ENCODE results near the gene SV2B. TPM values are rescaled to one million over a fixed set of nuclear protein-coding genes. Genes with fewer than 3 reads are reported as not detected.

The SV2B gene
- total and polyA plus RNA-seq, 2 donors, result 1.7 to 3.2 TPM

DNA sequence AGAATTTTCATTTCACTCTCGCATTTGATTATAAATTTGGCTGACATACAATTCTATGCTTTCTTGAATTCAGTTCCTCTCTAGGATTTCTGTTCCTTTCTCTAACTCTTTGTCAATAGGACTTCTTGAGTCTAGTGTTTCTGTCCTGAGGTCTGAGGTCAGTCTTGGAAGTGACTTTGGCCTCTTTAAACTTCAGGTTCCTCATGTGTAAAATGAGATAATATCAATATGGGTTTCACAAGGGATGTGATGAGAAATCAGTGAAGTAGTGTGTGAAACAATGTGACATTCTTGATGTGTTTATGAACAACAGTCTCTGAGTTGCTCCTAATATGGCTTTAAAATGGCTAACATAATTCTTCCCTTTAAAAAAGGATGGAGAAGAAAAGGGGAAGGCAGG is 92.2 kb downstream of the SV2B start:
- no peak for DNase-seq (ENCODE audit: low read depth in 6 of 9, low spot score in 9 of 9)
- 96% methylated on average over 1 of the region's 1 CpG for WGBS
- no peaks in the 10 kb centered on the region for H3K36me3 ChIP-seq (ENCODE audit: control insufficient read depth in 2 of 2, insufficient read depth in 2 of 2, low read length in 1 of 2)
- no peak overlapping the region for H3K4me3 ChIP-seq (ENCODE audit: low read length in 2 of 2)
- H3K4me1 ChIP-seq (ENCODE audit: control insufficient read depth in 2 of 2, insufficient read depth in 2 of 2, low read length in 2 of 2), result no peaks in the 10 kb centered on the region
- H3K27me3 ChIP-seq (ENCODE audit: control insufficient read depth in 2 of 2, insufficient read depth in 1 of 2, low read length in 1 of 2), result no peaks in the 10 kb centered on the region
- H3K9me3 ChIP-seq (ENCODE audit: control insufficient read depth in 2 of 2, insufficient read depth in 1 of 2, low read length in 1 of 2), result no peaks in the 10 kb centered on the region
- H3K27ac ChIP-seq (ENCODE audit: low read depth in 1 of 2, low read length in 1 of 2), result no peak overlapping the region

DNA sequence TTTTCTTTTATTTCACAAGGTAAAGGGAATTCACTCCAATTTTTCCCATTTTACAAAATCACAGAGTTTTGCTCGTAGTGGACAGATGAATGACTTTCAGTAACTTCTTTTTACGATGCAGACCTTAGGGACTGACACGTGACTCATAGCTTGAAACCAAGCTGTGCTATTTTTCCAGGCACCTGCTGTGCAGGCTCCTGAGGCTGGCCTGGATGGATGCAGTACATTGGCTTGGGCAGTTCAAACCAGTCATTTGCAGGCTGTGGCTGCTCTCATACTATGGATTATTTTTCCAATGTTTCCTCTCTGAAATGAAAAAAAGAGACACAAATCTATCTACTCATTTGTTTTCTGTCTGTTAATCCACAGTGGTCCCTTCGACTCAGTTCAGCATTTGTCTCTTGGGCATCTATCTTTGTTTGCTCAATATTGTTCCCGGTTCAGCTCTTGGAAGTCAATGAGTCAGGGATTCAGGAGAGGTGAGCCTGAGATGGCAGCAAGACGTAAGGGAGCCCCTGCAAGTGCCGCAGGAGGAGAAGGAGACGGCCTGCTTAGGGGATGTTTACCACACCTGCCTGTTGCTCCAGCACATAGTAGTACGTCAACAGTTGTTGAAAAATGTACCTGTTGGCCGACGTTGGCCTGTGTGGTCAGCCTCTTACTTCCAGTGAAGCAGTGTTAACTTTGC is 92.8 kb downstream of the SV2B start:
- DNase-seq (ENCODE audit: low read depth in 6 of 9, low spot score in 9 of 9), result no peak
- no peaks in the 10 kb centered on the region for H3K27me3 ChIP-seq (ENCODE audit: control insufficient read depth in 2 of 2, insufficient read depth in 1 of 2, low read length in 1 of 2)
- no peak overlapping the region for H3K27ac ChIP-seq (ENCODE audit: low read depth in 1 of 2, low read length in 1 of 2)
- H3K4me1 ChIP-seq (ENCODE audit: control insufficient read depth in 2 of 2, insufficient read depth in 2 of 2, low read length in 2 of 2), result no peaks in the 10 kb centered on the region
- 89% methylated on average over 11 of the region's 11 CpGs for WGBS
- H3K9me3 ChIP-seq (ENCODE audit: control insufficient read depth in 2 of 2, insufficient read depth in 1 of 2, low read length in 1 of 2), result no peaks in the 10 kb centered on the region
- no peak overlapping the region for H3K4me3 ChIP-seq (ENCODE audit: low read length in 2 of 2)
- no peaks in the 10 kb centered on the region for H3K36me3 ChIP-seq (ENCODE audit: control insufficient read depth in 2 of 2, insufficient read depth in 2 of 2, low read length in 1 of 2)

DNA sequence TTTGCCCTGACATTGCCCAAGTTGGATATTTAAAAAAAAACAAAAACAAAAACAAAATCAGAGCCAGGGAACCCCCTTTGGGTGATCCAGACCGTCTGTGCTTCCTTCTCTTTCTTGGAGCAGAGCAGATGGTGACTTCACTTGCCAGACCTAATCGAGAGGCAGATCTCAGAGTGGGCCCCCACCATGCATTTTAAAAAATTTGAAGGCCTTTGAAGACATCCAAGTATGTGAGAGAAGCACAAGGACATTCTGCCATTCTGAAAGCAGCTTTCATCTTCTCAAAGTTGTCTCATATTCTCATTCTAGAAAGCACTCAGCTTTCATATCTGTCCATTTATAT is 93.3 kb downstream of the SV2B start:
- H3K9me3 ChIP-seq (ENCODE audit: control insufficient read depth in 2 of 2, insufficient read depth in 1 of 2, low read length in 1 of 2), result no peaks in the 10 kb centered on the region
- DNase-seq (ENCODE audit: low read depth in 6 of 9, low spot score in 9 of 9), result no peak
- H3K36me3 ChIP-seq (ENCODE audit: control insufficient read depth in 2 of 2, insufficient read depth in 2 of 2, low read length in 1 of 2), result no peaks in the 10 kb centered on the region
- H3K27ac ChIP-seq (ENCODE audit: low read depth in 1 of 2, low read length in 1 of 2), result no peak overlapping the region
- H3K27me3 ChIP-seq (ENCODE audit: control insufficient read depth in 2 of 2, insufficient read depth in 1 of 2, low read length in 1 of 2), result no peaks in the 10 kb centered on the region
- H3K4me1 ChIP-seq (ENCODE audit: control insufficient read depth in 2 of 2, insufficient read depth in 2 of 2, low read length in 2 of 2), result no peaks in the 10 kb centered on the region
- H3K4me3 ChIP-seq (ENCODE audit: low read length in 2 of 2), result no peak overlapping the region
- WGBS, result 59% methylated on average over 2 of the region's 2 CpGs

GRCh38 chr15:91196127-91196526 is 96.1 kb downstream of the SV2B start:
- Histone ChIP-seq H3K27me3 (ENCODE audit: control insufficient read depth in 2 of 2, insufficient read depth in 1 of 2, low read length in 1 of 2) (no peaks in the 10 kb centered on the region), H3K4me1 (ENCODE audit: control insufficient read depth in 2 of 2, insufficient read depth in 2 of 2, low read length in 2 of 2) (no peaks in the 10 kb centered on the region), H3K9me3 (ENCODE audit: control insufficient read depth in 2 of 2, insufficient read depth in 1 of 2, low read length in 1 of 2) (no peaks in the 10 kb centered on the region), H3K27ac (ENCODE audit: low read depth in 1 of 2, low read length in 1 of 2) (no peak overlapping the region), H3K4me3 (ENCODE audit: low read length in 2 of 2) (no peak overlapping the region), H3K36me3 (ENCODE audit: control insufficient read depth in 2 of 2, insufficient read depth in 2 of 2, low read length in 1 of 2) (no peaks in the 10 kb centered on the region)
- 94% methylated on average over 4 of the region's 4 CpGs for WGBS
- DNase-seq (ENCODE audit: low read depth in 6 of 9, low spot score in 9 of 9), result no peak

DNA sequence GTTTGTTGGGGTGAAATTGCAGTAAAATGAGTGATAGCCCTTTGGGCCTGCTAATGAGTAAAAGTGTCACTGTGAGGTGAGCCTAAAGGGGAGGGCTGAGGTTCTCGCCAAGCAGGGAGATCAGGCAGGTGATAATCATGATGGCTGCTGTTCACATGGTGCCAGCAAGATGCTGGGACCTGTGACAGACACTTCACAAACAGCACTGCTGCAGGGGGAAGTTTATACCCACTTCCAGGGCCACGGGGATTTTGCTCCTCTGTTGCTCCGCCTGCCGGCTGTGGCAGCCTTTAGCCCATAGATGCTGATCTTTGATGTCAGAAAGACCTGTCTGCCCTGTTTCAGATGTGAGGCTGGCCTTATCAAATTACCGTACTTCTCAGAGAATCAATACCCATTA is 96.7 kb downstream of the SV2B start:
- no peak overlapping the region for H3K4me3 ChIP-seq (ENCODE audit: low read length in 2 of 2)
- no peaks in the 10 kb centered on the region for H3K4me1 ChIP-seq (ENCODE audit: control insufficient read depth in 2 of 2, insufficient read depth in 2 of 2, low read length in 2 of 2)
- WGBS, result 63% methylated on average over 5 of the region's 5 CpGs
- H3K27me3 ChIP-seq (ENCODE audit: control insufficient read depth in 2 of 2, insufficient read depth in 1 of 2, low read length in 1 of 2), result no peaks in the 10 kb centered on the region
- DNase-seq (ENCODE audit: low read depth in 6 of 9, low spot score in 9 of 9), result no peak
- no peaks in the 10 kb centered on the region for H3K36me3 ChIP-seq (ENCODE audit: control insufficient read depth in 2 of 2, insufficient read depth in 2 of 2, low read length in 1 of 2)
- no peaks in the 10 kb centered on the region for H3K9me3 ChIP-seq (ENCODE audit: control insufficient read depth in 2 of 2, insufficient read depth in 1 of 2, low read length in 1 of 2)
- no peak overlapping the region for H3K27ac ChIP-seq (ENCODE audit: low read depth in 1 of 2, low read length in 1 of 2)

DNA sequence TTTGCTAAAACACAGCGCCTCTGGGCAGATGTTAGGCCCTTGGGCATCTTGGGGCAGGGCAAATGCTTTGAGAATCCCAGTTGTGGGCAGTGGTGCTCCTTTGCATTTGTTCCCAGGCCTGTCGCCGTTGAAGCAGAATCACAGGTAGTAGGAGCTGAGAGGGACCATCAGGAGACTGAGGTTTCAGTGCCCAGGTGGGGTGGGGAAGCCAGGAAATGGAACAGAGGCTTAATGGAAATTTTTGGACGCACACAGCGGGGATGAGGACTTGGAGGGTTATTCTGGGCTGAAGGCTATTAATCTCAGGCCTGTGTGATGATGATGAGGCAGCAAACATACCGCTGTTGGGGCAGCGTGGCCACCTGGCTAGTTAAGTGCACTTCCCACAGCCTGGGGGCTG is 99.5 kb downstream of the SV2B start:
- no peak for DNase-seq (ENCODE audit: low read depth in 6 of 9, low spot score in 9 of 9)
- Histone ChIP-seq H3K27ac (ENCODE audit: low read depth in 1 of 2, low read length in 1 of 2) (no peak overlapping the region), H3K4me3 (ENCODE audit: low read length in 2 of 2) (no peak overlapping the region), H3K9me3 (ENCODE audit: control insufficient read depth in 2 of 2, insufficient read depth in 1 of 2, low read length in 1 of 2) (no peaks in the 10 kb centered on the region), H3K36me3 (ENCODE audit: control insufficient read depth in 2 of 2, insufficient read depth in 2 of 2, low read length in 1 of 2) (no peaks in the 10 kb centered on the region), H3K27me3 (ENCODE audit: control insufficient read depth in 2 of 2, insufficient read depth in 1 of 2, low read length in 1 of 2) (peaks cover 0 to 2% of the 10 kb centered on the region in 2 donors), H3K4me1 (ENCODE audit: control insufficient read depth in 2 of 2, insufficient read depth in 2 of 2, low read length in 2 of 2) (no peaks in the 10 kb centered on the region)
- 95% methylated on average over 7 of the region's 7 CpGs for WGBS

GRCh38 chr15:91200101-91200754 is 100.2 kb downstream of the SV2B start:
- Histone ChIP-seq H3K9me3 (ENCODE audit: control insufficient read depth in 2 of 2, insufficient read depth in 1 of 2, low read length in 1 of 2) (no peaks in the 10 kb centered on the region), H3K4me1 (ENCODE audit: control insufficient read depth in 2 of 2, insufficient read depth in 2 of 2, low read length in 2 of 2) (no peaks in the 10 kb centered on the region), H3K27me3 (ENCODE audit: control insufficient read depth in 2 of 2, insufficient read depth in 1 of 2, low read length in 1 of 2) (peaks cover 0 to 2% of the 10 kb centered on the region in 2 donors), H3K27ac (ENCODE audit: low read depth in 1 of 2, low read length in 1 of 2) (no peak overlapping the region), H3K4me3 (ENCODE audit: low read length in 2 of 2) (no peak overlapping the region), H3K36me3 (ENCODE audit: control insufficient read depth in 2 of 2, insufficient read depth in 2 of 2, low read length in 1 of 2) (no peaks in the 10 kb centered on the region)
- WGBS, result 86% methylated on average over 5 of the region's 5 CpGs
- no peak for DNase-seq (ENCODE audit: low read depth in 6 of 9, low spot score in 9 of 9)

DNA sequence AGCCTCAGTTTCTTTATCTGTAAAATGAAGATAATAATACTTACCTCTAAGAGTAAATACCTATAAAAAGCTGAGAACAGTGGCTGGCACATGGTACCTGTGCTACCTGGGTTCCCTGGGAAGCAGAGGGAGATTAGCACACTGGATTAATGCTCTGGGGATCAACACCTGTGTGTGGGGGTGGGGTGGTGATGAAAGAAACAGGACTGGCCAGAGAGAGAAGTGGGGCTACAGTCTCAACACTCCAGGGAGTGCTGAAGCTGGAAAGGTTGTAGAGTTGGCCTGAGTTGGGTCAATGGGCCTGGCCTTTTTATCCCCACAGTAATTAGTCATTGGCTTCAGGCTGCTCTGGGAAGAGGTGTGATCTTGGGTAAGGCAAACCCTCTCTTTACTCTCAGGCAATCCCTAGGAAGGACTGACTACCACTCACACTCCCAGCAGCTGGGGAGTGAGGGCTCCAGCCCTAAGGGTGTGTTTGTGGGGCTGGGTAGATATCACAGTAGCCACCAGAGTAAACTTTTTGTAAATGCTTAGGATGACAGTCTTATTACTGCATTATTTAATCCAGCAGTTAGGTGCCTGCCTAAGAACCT is 102.5 kb downstream of the SV2B start:
- no peaks in the 10 kb centered on the region for H3K9me3 ChIP-seq (ENCODE audit: control insufficient read depth in 2 of 2, insufficient read depth in 1 of 2, low read length in 1 of 2)
- no peak for DNase-seq (ENCODE audit: low read depth in 6 of 9, low spot score in 9 of 9)
- H3K36me3 ChIP-seq (ENCODE audit: control insufficient read depth in 2 of 2, insufficient read depth in 2 of 2, low read length in 1 of 2), result no peaks in the 10 kb centered on the region
- H3K27ac ChIP-seq (ENCODE audit: low read depth in 1 of 2, low read length in 1 of 2), result no peak overlapping the region
- peaks cover 0 to 2% of the 10 kb centered on the region in 2 donors for H3K27me3 ChIP-seq (ENCODE audit: control insufficient read depth in 2 of 2, insufficient read depth in 1 of 2, low read length in 1 of 2)
- no peaks in the 10 kb centered on the region for H3K4me1 ChIP-seq (ENCODE audit: control insufficient read depth in 2 of 2, insufficient read depth in 2 of 2, low read length in 2 of 2)
- H3K4me3 ChIP-seq (ENCODE audit: low read length in 2 of 2), result no peak overlapping the region

DNA sequence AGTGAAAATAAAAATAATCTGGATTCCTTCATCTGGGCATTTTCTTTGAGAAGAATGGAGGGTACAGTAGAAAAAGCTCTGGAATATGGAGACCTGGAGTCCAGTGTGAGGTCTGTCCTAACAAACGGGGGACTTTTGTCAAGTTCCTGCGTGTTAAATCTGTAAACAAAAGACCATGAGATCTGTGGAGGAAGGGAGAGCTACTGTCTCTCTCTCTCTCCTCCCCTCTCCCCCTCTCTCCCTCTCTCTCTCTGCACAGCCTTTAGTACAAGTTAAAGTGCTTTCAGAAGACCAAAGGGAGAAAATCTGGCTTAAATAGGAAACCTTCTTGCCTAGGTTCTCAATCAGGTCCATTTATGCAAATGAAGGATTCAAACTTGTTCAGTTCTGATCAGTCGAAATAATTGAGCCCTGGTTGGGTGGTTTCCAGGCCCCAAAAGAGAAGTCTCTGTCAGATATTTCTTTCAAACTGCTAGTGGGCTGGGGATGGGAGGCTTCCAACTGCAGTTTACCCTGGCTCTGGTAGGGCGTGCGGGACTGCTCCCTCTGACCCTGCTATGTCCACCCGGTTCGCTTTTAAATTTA is 103.7 kb downstream of the SV2B start:
- 76% methylated on average over 7 of the region's 7 CpGs for WGBS
- peaks cover 0 to 2% of the 10 kb centered on the region in 2 donors for H3K27me3 ChIP-seq (ENCODE audit: control insufficient read depth in 2 of 2, insufficient read depth in 1 of 2, low read length in 1 of 2)

More for the DNA sequence above, 103.7 kb downstream of the SV2B start:
- no peaks in the 10 kb centered on the region for H3K4me1 ChIP-seq (ENCODE audit: control insufficient read depth in 2 of 2, insufficient read depth in 2 of 2, low read length in 2 of 2)
- no peak overlapping the region for H3K27ac ChIP-seq (ENCODE audit: low read depth in 1 of 2, low read length in 1 of 2)
- H3K9me3 ChIP-seq (ENCODE audit: control insufficient read depth in 2 of 2, insufficient read depth in 1 of 2, low read length in 1 of 2), result no peaks in the 10 kb centered on the region
- no peaks in the 10 kb centered on the region for H3K36me3 ChIP-seq (ENCODE audit: control insufficient read depth in 2 of 2, insufficient read depth in 2 of 2, low read length in 1 of 2)
- no peak for DNase-seq (ENCODE audit: low read depth in 6 of 9, low spot score in 9 of 9)
- H3K4me3 ChIP-seq (ENCODE audit: low read length in 2 of 2), result no peak overlapping the region
